HG03521 (cell line): ENCODE measurements around the gene TSEN2.

Experiments used
- ATAC-seq: cut with Tn5 transposase; IDR thresholded peaks from one replicate; pipeline ENCODE4 v1.9.1; 2021; ENCODE audit warnings: mild to moderate bottlenecking, moderate library complexity; ENCODE audit not compliant: unreplicated experiment

The TSEN2 gene

GRCh38 chr3:12579456-12579855, 95.2 kb downstream of the TSEN2 start:
- ATAC-seq: no peak

GRCh38 chr3:12579905-12580304, 95.6 kb downstream of the TSEN2 start:
- ATAC-seq: no peak

GRCh38 chr3:12582730-12583129, 98.5 kb downstream of the TSEN2 start:
- no peak for ATAC-seq
